BLaER1 treated with 17β-estradiol and CSF1 and Interleukin-3, amounts not matched to agents 10 nM and 100 nM (cell line): ENCODE data around the gene CDC5L.

Experiments used
- H3K27ac ChIP-seq, 11 experiments: shearing (Covaris generic); formaldehyde crosslinking; 2 replicates each; pipeline ENCODE4 v1.8.1; 2022
- H3K27me3 ChIP-seq, 11 experiments: shearing (Covaris generic); formaldehyde crosslinking; 2 replicates each; pipeline ENCODE4 v1.8.1; 2022
- H3K36me3 ChIP-seq, 11 experiments: shearing (Covaris generic); formaldehyde crosslinking; 2 replicates each; pipeline ENCODE4 v1.8.1; 2022
- H3K4me1 ChIP-seq, 10 experiments: shearing (Covaris generic); formaldehyde crosslinking; 2 replicates each; pipeline ENCODE4 v1.8.1; 2022
- H3K4me2 ChIP-seq, 11 experiments: shearing (Covaris generic); formaldehyde crosslinking; 2 replicates each; pipeline ENCODE4 v1.8.1; 2022
- H3K4me3 ChIP-seq, 10 experiments: shearing (Covaris generic); formaldehyde crosslinking; 2 replicates each; pipeline ENCODE4 v1.8.1; 2022
- H3K9ac ChIP-seq, 11 experiments: shearing (Covaris generic); formaldehyde crosslinking; 2 replicates each; pipeline ENCODE4 v1.8.1; 2022
- H3K9me3 ChIP-seq, 11 experiments: shearing (Covaris generic); formaldehyde crosslinking; replicated peaks in 1 of 11; 2 replicates each; pipeline ENCODE4 v1.8.1; 2022
- H4K20me1 ChIP-seq, 11 experiments: shearing (Covaris generic); formaldehyde crosslinking; 2 replicates each; pipeline ENCODE4 v1.8.1; 2022
- Cebpa-rat ChIP-seq, 11 experiments: shearing (Covaris generic); IDR thresholded peaks; 2 replicates each; pipeline ENCODE4 v1.8.1; 2022

CDC5L gene

GRCh38 chr6:44366781-44367180 is 20.7 kb upstream of the CDC5L start:
- Histone ChIP-seq H3K27ac (no peak overlapping the region), H3K4me2 (no peak overlapping the region), H4K20me1 (no peaks in the 10 kb centered on the region), H3K9me3 (0 out of 22 replicates have a peak, but pooled peaks cover 0 to under 1% (median 0%) of the 10 kb centered on the region in 11 experiments), H3K4me3 (no peak overlapping the region), H3K36me3 (no peaks in the 10 kb centered on the region), H3K27me3 (no peaks in the 10 kb centered on the region), H3K4me1 (peaks cover 12 to 32% (median 21%) of the 10 kb centered on the region in 10 experiments), H3K9ac (no peak overlapping the region)
- no peak for TF ChIP-seq Cebpa-rat (IDR thresholded peaks at IDR 0.05)

- TF ChIP-seq Cebpa-rat (IDR thresholded peaks at IDR 0.05) = no peak
- Histone ChIP-seq H3K36me3 (no peaks in the 10 kb centered on the region), H4K20me1 (no peaks in the 10 kb centered on the region), H3K4me2 (peak overlapping the region in 9 of 11 experiments; percentile 11 to 63 (median 28); a peak in 11 of 22 replicates), H3K9me3 (peaks cover 0 to 4% (median 0%) of the 10 kb centered on the region in 11 experiments; a peak in 1 of 22 replicates), H3K27me3 (no peaks in the 10 kb centered on the region), H3K4me3 (no peak overlapping the region), H3K4me1 (peaks cover 12 to 32% (median 23%) of the 10 kb centered on the region in 10 experiments), H3K9ac (no peak overlapping the region), H3K27ac (no peak overlapping the region)
Measured at GRCh38 chr6:44367681-44368080, 19.8 kb upstream of the CDC5L start.

- Histone ChIP-seq H3K4me3 (no peak overlapping the region), H3K4me1 (peaks cover 0 to 14% (median 0%) of the 10 kb centered on the region in 10 experiments; a peak in 7 of 20 replicates), H3K36me3 (no peaks in the 10 kb centered on the region), H3K27ac (peak overlapping the region in 1 of 11 experiments; percentile 6; a peak in 1 of 22 replicates), H4K20me1 (no peaks in the 10 kb centered on the region), H3K4me2 (peak overlapping the region in 2 of 11 experiments; percentile 32 to 43; a peak in 3 of 22 replicates), H3K9me3 (peaks cover 0 to 4% (median 0%) of the 10 kb centered on the region in 11 experiments; a peak in 1 of 22 replicates), H3K9ac (peak overlapping the region in 1 of 11 experiments; percentile 17; a peak in 1 of 22 replicates), H3K27me3 (no peaks in the 10 kb centered on the region)
- no peak for TF ChIP-seq Cebpa-rat (IDR thresholded peaks at IDR 0.05)
Measured at GRCh38 chr6:44373051-44373450, 14.5 kb upstream of the CDC5L start.

- no peaks in the 10 kb centered on the region for H3K36me3 ChIP-seq
- TF ChIP-seq Cebpa-rat (IDR thresholded peaks at IDR 0.05) = no peak
- no peak overlapping the region for H3K4me3 ChIP-seq
- no peaks in the 10 kb centered on the region for H4K20me1 ChIP-seq
- H3K9me3 ChIP-seq = peaks cover 0 to 4% (median 0%) of the 10 kb centered on the region in 11 experiments; a peak in 1 of 22 replicates
- no peak overlapping the region for H3K9ac ChIP-seq
- peaks cover 0 to 14% (median 0%) of the 10 kb centered on the region in 10 experiments; a peak in 3 of 20 replicates for H3K4me1 ChIP-seq
- no peaks in the 10 kb centered on the region for H3K27me3 ChIP-seq
- H3K4me2 ChIP-seq = no peak overlapping the region
- no peak overlapping the region for H3K27ac ChIP-seq
Measured at GRCh38 chr6:44373787-44374186, 13.7 kb upstream of the CDC5L start.

GRCh38 chr6:44375071-44375470 is 12.4 kb upstream of the CDC5L start:
- peaks cover 0 to 14% (median 0%) of the 10 kb centered on the region in 10 experiments; a peak in 3 of 20 replicates for H3K4me1 ChIP-seq
- no peak overlapping the region for H3K4me3 ChIP-seq
- H4K20me1 ChIP-seq = no peaks in the 10 kb centered on the region
- H3K9ac ChIP-seq = no peak overlapping the region
- no peak overlapping the region for H3K27ac ChIP-seq
- no peak overlapping the region for H3K4me2 ChIP-seq
- no peaks in the 10 kb centered on the region for H3K27me3 ChIP-seq
- peaks cover 0 to 4% (median 0%) of the 10 kb centered on the region in 11 experiments; a peak in 1 of 22 replicates for H3K9me3 ChIP-seq
- no peak for TF ChIP-seq Cebpa-rat (IDR thresholded peaks at IDR 0.05)
- H3K36me3 ChIP-seq = no peaks in the 10 kb centered on the region

GRCh38 chr6:44377484-44377883 is 10.0 kb upstream of the CDC5L start:
- peaks cover 0 to 28% (median 5%) of the 10 kb centered on the region in 10 experiments; a peak in 9 of 20 replicates for H3K4me1 ChIP-seq
- H3K9me3 ChIP-seq = no peaks in the 10 kb centered on the region
- no peak for TF ChIP-seq Cebpa-rat (IDR thresholded peaks at IDR 0.05)
- no peak overlapping the region for H3K27ac ChIP-seq
- no peak overlapping the region for H3K9ac ChIP-seq
- no peak overlapping the region for H3K4me3 ChIP-seq
- H3K36me3 ChIP-seq = no peaks in the 10 kb centered on the region
- no peaks in the 10 kb centered on the region for H4K20me1 ChIP-seq
- no peaks in the 10 kb centered on the region for H3K27me3 ChIP-seq
- no peak overlapping the region for H3K4me2 ChIP-seq

- Histone ChIP-seq H3K36me3 (no peaks in the 10 kb centered on the region), H3K4me2 (no peak overlapping the region), H3K4me1 (peaks cover 0 to 23% (median 5%) of the 10 kb centered on the region in 10 experiments; a peak in 9 of 20 replicates), H3K27me3 (no peaks in the 10 kb centered on the region), H3K9ac (no peak overlapping the region), H3K4me3 (no peak overlapping the region), H4K20me1 (no peaks in the 10 kb centered on the region), H3K9me3 (no peaks in the 10 kb centered on the region), H3K27ac (no peak overlapping the region)
- no peak for TF ChIP-seq Cebpa-rat (IDR thresholded peaks at IDR 0.05)
Measured at GRCh38 chr6:44377971-44378370, 9.5 kb upstream of the CDC5L start.

GRCh38 chr6:44381739-44382138 is 5.8 kb upstream of the CDC5L start:
- H3K9me3 ChIP-seq = no peaks in the 10 kb centered on the region
- H3K27me3 ChIP-seq = no peaks in the 10 kb centered on the region
- peak in 6 of 11 experiments; percentile 49 to 68 (median 64); a peak in 9 of 22 replicates for TF ChIP-seq Cebpa-rat (IDR thresholded peaks at IDR 0.05)

GRCh38 chr6:44386364-44386928 is 1.1 kb upstream of the CDC5L start:
- peak overlapping the region; percentile 88 to 98 (median 96); a peak in 21 of 22 replicates for H3K9ac ChIP-seq
- peak overlapping the region; percentile 86 to 96 (median 93) for H3K4me2 ChIP-seq
- no peaks in the 10 kb centered on the region for H3K27me3 ChIP-seq
- H3K9me3 ChIP-seq = no peaks in the 10 kb centered on the region
- H3K4me1 ChIP-seq = peaks cover 30 to 39% (median 34%) of the 10 kb centered on the region in 10 experiments
- peaks cover 23 to 30% (median 28%) of the 10 kb centered on the region in 11 experiments; a peak in 21 of 22 replicates for H4K20me1 ChIP-seq
- peak overlapping the region; percentile 69 to 88 (median 82) for H3K4me3 ChIP-seq
- H3K36me3 ChIP-seq = peaks cover 11 to 25% (median 18%) of the 10 kb centered on the region in 11 experiments
- H3K27ac ChIP-seq = peak overlapping the region; percentile 89 to 98 (median 95); a peak in 21 of 22 replicates
- TF ChIP-seq Cebpa-rat (IDR thresholded peaks at IDR 0.05) = no peak

More at GRCh38 chr6:44381739-44382138, 5.8 kb upstream of the CDC5L start:
- peaks cover 5 to 25% (median 10%) of the 10 kb centered on the region in 10 experiments for H3K4me1 ChIP-seq
- no peaks in the 10 kb centered on the region for H4K20me1 ChIP-seq
- peak overlapping the region in 2 of 11 experiments; percentile 15 to 30; a peak in 1 of 22 replicates for H3K27ac ChIP-seq
- H3K36me3 ChIP-seq = no peaks in the 10 kb centered on the region
- no peak overlapping the region for H3K9ac ChIP-seq
- H3K4me3 ChIP-seq = no peak overlapping the region
- H3K4me2 ChIP-seq = peak overlapping the region in 5 of 11 experiments; percentile 48 to 75 (median 56); a peak in 11 of 22 replicates
